HEK293 (cell line): Measurements from ENCODE around the gene PPFIA1.

Experiments used
- ZNF121 ChIP-seq: fragments of 450-650 bp; formaldehyde crosslinking; IDR thresholded peaks from 2 replicates; pipeline ENCODE4 v1.5.1; 2016; ENCODE audit warnings: missing biosample characterization, missing genetic modification characterization
- ZNF155 ChIP-seq: fragments of 450-650 bp; formaldehyde crosslinking; IDR thresholded peaks from 2 replicates; pipeline ENCODE4 v1.5.1; 2016; ENCODE audit warnings: missing biosample characterization, missing genetic modification characterization
- ZNF596 ChIP-seq: fragments of 450-650 bp; IDR thresholded peaks from 2 replicates; pipeline ENCODE4 v1.5.0; 2018; ENCODE audit warnings: missing biosample characterization, mild to moderate bottlenecking, missing genetic modification characterization, moderate library complexity
- ZNF623 ChIP-seq: fragments of 450-650 bp; formaldehyde crosslinking; IDR thresholded peaks from 2 replicates; pipeline ENCODE4 v1.5.1; 2016; ENCODE audit warnings: missing biosample characterization, missing genetic modification characterization
- TF ChIP-seq, protein P1 (sequence below): fragments of 450-650 bp; formaldehyde crosslinking; IDR thresholded peaks from 2 replicates; pipeline ENCODE4 v1.5.1; 2016; ENCODE audit warnings: missing biosample characterization, missing genetic modification characterization
- TF ChIP-seq, protein P2 (sequence below): fragments of 450-650 bp; formaldehyde crosslinking; optimal IDR thresholded peaks from 2 replicates; pipeline ENCODE3; 2016; ENCODE audit warnings: missing biosample characterization, mild to moderate bottlenecking, missing genetic modification characterization

GRCh38 chr11:70413151-70413550, 142.7 kb downstream of the PPFIA1 start:
- TF ChIP-seq, protein P1, sequence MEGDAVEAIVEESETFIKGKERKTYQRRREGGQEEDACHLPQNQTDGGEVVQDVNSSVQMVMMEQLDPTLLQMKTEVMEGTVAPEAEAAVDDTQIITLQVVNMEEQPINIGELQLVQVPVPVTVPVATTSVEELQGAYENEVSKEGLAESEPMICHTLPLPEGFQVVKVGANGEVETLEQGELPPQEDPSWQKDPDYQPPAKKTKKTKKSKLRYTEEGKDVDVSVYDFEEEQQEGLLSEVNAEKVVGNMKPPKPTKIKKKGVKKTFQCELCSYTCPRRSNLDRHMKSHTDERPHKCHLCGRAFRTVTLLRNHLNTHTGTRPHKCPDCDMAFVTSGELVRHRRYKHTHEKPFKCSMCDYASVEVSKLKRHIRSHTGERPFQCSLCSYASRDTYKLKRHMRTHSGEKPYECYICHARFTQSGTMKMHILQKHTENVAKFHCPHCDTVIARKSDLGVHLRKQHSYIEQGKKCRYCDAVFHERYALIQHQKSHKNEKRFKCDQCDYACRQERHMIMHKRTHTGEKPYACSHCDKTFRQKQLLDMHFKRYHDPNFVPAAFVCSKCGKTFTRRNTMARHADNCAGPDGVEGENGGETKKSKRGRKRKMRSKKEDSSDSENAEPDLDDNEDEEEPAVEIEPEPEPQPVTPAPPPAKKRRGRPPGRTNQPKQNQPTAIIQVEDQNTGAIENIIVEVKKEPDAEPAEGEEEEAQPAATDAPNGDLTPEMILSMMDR (tag by site-specific recombination), result no peak
- TF ChIP-seq ZNF623 (tag by site-specific recombination) (no peak), ZNF596 (no peak), ZNF155 (tag by site-specific recombination) (no peak), ZNF121 (tag by site-specific recombination) (no peak)
- TF ChIP-seq, protein P2, sequence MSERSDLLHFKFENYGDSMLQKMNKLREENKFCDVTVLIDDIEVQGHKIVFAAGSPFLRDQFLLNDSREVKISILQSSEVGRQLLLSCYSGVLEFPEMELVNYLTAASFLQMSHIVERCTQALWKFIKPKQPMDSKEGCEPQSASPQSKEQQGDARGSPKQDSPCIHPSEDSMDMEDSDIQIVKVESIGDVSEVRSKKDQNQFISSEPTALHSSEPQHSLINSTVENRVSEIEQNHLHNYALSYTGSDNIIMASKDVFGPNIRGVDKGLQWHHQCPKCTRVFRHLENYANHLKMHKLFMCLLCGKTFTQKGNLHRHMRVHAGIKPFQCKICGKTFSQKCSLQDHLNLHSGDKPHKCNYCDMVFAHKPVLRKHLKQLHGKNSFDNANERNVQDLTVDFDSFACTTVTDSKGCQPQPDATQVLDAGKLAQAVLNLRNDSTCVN (tag by site-specific recombination), result no peak
